Endothelial cell (in vitro differentiated cells): ENCODE measurements around the gene HPCAL4. TPM values are rescaled to one million over a fixed set of nuclear protein-coding genes. Genes with fewer than 3 reads are reported as not detected.

Source experiments
- DNase-seq: peaks from one replicate; pipeline ENCODE4 v3.0.0; 2021; ENCODE audit warnings: low spot score
- H3K27ac Mint-ChIP-seq: one replicate; pipeline ENCODE4 v1.8.0; 2021; ENCODE audit warnings: mixed read lengths, inconsistent platforms; ENCODE audit not compliant: unreplicated experiment
- H3K27me3 Mint-ChIP-seq: one replicate; pipeline ENCODE4 v1.8.0; 2021; ENCODE audit warnings: mild to moderate bottlenecking, moderate library complexity, mixed read lengths, inconsistent platforms; ENCODE audit not compliant: unreplicated experiment
- H3K36me3 Mint-ChIP-seq: one replicate; pipeline ENCODE4 v1.8.0; 2021; ENCODE audit warnings: mild to moderate bottlenecking, low read depth, mixed read lengths, inconsistent platforms; ENCODE audit not compliant: unreplicated experiment
- H3K4me1 Mint-ChIP-seq: one replicate; pipeline ENCODE4 v1.8.0; 2021; ENCODE audit warnings: mild to moderate bottlenecking, mixed read lengths, inconsistent platforms; ENCODE audit not compliant: unreplicated experiment
- H3K4me3 Mint-ChIP-seq: one replicate; pipeline ENCODE4 v1.8.0; 2021; ENCODE audit warnings: mild to moderate bottlenecking, mixed read lengths, inconsistent platforms; ENCODE audit not compliant: unreplicated experiment
- H3K9me3 Mint-ChIP-seq: one replicate; pipeline ENCODE4 v1.8.0; 2021; ENCODE audit warnings: mixed read lengths, inconsistent platforms; ENCODE audit not compliant: unreplicated experiment
- total RNA-seq: library from RNA; stranded (reverse); fragmentation: NEBNext Ultra II Directional; extraction: Animal tissue kit (Norgen Biotek cat#: 25700); gene quantifications from one replicate; pipeline ENCODE4 v1.2.1, GENCODE V29; 2021; ENCODE audit not compliant: unreplicated experiment
- TF ChIP-seq, protein P1 (sequence below): fragments of 200-600 bp; sonication (generic); IDR thresholded peaks from one replicate; pipeline ENCODE4 v1.5.0; 2021; ENCODE audit warnings: antibody characterized with exemption; ENCODE audit not compliant: unreplicated experiment

Gene HPCAL4
- total RNA-seq, 1 donor from 2014 or later, result not detected

DNA sequence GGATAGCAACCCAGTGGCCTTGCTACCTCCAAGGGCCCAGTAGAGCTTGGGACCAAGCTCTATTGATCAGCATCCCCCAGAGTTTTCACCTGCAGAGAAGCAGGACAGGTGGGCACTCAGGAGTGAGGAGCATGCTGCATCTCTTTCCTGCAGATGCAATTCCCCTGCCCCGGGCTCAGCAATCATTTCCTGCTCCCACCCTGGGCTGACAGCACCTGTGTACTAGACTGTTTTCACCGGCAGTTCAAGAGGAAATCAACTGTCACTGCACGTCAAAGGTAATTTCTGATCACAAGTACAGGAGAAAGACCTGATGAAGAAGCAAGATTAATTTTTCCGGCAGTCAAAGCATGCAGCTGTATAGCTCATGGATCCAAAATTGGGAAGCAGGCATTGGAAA is 10.5 kb downstream of the HPCAL4 start:
- Mint-ChIP-seq H3K27me3 (peaks cover 9% of the 10 kb centered on the region), H3K4me1 (no peaks in the 10 kb centered on the region), H3K36me3 (peaks cover 4% of the 10 kb centered on the region), H3K9me3 (no peaks in the 10 kb centered on the region), H3K4me3 (no peak overlapping the region), H3K27ac (no peak overlapping the region)
- DNase-seq, result no peak
- TF ChIP-seq, protein P1, sequence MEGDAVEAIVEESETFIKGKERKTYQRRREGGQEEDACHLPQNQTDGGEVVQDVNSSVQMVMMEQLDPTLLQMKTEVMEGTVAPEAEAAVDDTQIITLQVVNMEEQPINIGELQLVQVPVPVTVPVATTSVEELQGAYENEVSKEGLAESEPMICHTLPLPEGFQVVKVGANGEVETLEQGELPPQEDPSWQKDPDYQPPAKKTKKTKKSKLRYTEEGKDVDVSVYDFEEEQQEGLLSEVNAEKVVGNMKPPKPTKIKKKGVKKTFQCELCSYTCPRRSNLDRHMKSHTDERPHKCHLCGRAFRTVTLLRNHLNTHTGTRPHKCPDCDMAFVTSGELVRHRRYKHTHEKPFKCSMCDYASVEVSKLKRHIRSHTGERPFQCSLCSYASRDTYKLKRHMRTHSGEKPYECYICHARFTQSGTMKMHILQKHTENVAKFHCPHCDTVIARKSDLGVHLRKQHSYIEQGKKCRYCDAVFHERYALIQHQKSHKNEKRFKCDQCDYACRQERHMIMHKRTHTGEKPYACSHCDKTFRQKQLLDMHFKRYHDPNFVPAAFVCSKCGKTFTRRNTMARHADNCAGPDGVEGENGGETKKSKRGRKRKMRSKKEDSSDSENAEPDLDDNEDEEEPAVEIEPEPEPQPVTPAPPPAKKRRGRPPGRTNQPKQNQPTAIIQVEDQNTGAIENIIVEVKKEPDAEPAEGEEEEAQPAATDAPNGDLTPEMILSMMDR, result no peak

DNA sequence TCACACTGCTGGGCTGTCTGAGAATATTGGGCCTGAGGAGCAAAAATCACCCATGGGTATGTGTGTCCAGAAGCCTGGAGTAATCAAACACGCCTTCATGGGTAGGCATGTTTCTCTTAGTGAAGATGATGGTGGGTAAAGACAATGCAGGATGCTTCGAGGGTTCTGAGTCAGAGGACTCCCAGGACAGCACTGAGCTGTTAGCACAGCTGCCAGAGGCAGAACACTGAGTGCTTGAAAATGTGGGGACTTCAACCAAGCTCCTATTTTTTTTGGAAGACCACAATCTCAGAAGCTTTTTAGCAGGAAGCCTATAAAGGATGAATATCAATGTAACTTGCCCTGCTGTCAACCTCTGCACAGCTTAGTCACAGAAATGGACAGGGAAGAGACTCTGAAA is 11.4 kb downstream of the HPCAL4 start:
- TF ChIP-seq, protein P1, result no peak
- Mint-ChIP-seq H3K27ac (no peak overlapping the region), H3K9me3 (no peaks in the 10 kb centered on the region), H3K27me3 (peaks cover 9% of the 10 kb centered on the region), H3K36me3 (peaks cover 4% of the 10 kb centered on the region), H3K4me3 (no peak overlapping the region), H3K4me1 (no peaks in the 10 kb centered on the region)
- no peak for DNase-seq

DNA sequence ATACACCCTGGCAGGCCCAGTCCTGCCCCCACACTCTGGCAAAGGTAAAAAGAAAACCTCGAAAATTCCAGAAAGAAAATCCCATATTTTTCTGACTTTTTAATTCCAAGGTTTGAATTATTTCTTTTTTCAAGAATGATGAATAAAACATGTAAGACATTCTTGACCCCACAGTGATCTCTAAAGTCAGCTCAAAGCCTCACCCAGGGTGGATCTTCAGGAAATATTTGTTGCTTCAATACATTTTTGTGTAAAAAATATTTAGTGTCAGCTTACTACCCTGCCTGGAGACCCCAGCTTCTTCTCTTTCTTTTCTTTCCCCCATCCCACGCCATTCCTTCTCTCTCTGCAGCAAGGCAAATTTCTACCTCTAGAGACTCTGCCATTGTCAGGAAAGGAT is 12.3 kb downstream of the HPCAL4 start:
- Mint-ChIP-seq H3K9me3 (no peaks in the 10 kb centered on the region), H3K4me3 (no peak overlapping the region), H3K27me3 (peaks cover 7% of the 10 kb centered on the region), H3K27ac (no peak overlapping the region), H3K36me3 (peaks cover 4% of the 10 kb centered on the region), H3K4me1 (no peaks in the 10 kb centered on the region)
- TF ChIP-seq, protein P1, result no peak
- no peak for DNase-seq

DNA sequence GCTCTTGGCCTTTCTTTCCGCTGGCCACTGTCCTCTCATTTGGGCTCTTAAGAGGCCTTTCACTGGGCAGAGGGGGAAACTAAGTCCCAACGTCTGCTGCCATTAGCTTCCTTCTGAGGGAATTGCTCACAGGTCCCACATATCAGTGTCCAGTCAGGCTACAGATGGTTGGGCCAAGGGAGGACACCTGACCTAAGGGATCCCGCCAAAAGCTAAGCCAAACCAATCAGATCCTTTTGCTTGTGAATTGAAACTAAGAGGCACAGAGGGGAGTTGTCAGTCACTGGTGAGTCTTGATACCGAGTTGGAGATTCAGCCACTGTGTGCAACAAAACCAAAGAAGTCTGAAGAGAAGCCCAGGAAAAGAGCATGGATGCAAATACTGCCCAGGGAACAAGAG is 13.6 kb downstream of the HPCAL4 start:
- Mint-ChIP-seq H3K9me3 (no peaks in the 10 kb centered on the region), H3K4me1 (no peaks in the 10 kb centered on the region), H3K27me3 (peaks cover 8% of the 10 kb centered on the region), H3K4me3 (no peak overlapping the region), H3K27ac (no peak overlapping the region), H3K36me3 (peaks cover 3% of the 10 kb centered on the region)
- no peak for DNase-seq
- TF ChIP-seq, protein P1, result no peak

DNA sequence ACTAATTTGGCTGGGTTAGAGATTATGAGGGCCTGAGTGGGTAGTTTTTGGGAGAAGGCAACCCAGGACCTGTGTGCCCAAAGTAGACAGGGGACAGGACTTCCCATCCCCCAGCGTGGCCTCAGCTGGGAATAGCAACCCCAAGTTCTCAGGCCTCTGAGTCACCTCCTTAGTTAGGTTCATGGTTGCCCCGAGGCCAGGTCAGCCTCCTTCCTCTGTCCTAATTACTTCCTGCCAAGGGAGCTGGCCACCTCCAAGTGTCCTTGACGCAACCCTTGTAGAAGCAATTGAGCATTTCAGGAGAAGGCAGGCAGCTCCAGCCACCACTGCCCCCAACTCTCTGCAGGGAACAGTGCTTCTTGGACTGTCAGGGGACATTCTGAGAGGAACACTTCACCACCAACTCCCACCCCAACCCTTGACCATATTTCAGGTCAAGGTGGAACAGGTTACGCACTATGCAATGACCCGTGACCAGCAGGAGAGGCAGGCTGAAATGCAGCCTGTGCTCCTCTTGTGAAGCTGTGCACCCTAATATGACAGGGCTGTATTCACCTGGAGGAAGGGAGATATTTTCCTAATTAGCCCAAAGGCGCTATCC is 14.2 kb downstream of the HPCAL4 start:
- TF ChIP-seq, protein P1, result no peak
- H3K4me3 Mint-ChIP-seq, result no peak overlapping the region

More for the DNA sequence above, 14.2 kb downstream of the HPCAL4 start:
- Mint-ChIP-seq H3K27me3 (peaks cover 8% of the 10 kb centered on the region), H3K4me1 (no peaks in the 10 kb centered on the region), H3K27ac (no peak overlapping the region), H3K36me3 (no peaks in the 10 kb centered on the region), H3K9me3 (no peaks in the 10 kb centered on the region)
- no peak for DNase-seq
